Measurements from ENCODE around the gene PPP1R14B. TPM values are rescaled to one million over a fixed set of nuclear protein-coding genes. Genes with fewer than 3 reads are reported as not detected.

The PPP1R14B gene
- polyA plus RNA-seq, 10 donors = 130 to 192 (median 172) TPM

Other genes with a start within 250 kb of the PPP1R14B start
- gene FLRT1, start 211.0 kb downstream of the PPP1R14B start, polyA plus RNA-seq (ENCODE audit: insufficient read length in 10 of 10) = 1 to 10 TPM; 1.7 to 6.9 (median 2.3) TPM
- gene MACROD1, start 80.8 kb downstream of the PPP1R14B start, polyA plus RNA-seq (ENCODE audit: insufficient read length in 10 of 10) = 10 to 100 TPM; 47.7 to 71.6 (median 53.2) TPM
- gene STIP1, start 60.8 kb downstream of the PPP1R14B start, polyA plus RNA-seq (ENCODE audit: insufficient read length in 10 of 10) = 100 to 1,000 TPM; 109 to 167 (median 134) TPM
- gene FERMT3, start 40.2 kb downstream of the PPP1R14B start, polyA plus RNA-seq (ENCODE audit: insufficient read length in 10 of 10) = 10 to 100 TPM in 3 of 10 donors, 1 to 10 TPM in 7; 5.7 to 15.0 (median 8.2) TPM
- gene TRPT1, start 20.8 kb downstream of the PPP1R14B start, polyA plus RNA-seq (ENCODE audit: insufficient read length in 10 of 10) = 10 to 100 TPM; 34.5 to 80.5 (median 64.2) TPM
- 10 to 100 TPM; 12.0 to 21.5 (median 17.7) TPM for gene NUDT22, start 20.7 kb downstream of the PPP1R14B start, polyA plus RNA-seq (ENCODE audit: insufficient read length in 10 of 10)
- gene DNAJC4, start 16.4 kb downstream of the PPP1R14B start, polyA plus RNA-seq (ENCODE audit: insufficient read length in 10 of 10) = 10 to 100 TPM; 46.2 to 64.2 (median 52.8) TPM
- gene VEGFB, start 12.4 kb downstream of the PPP1R14B start, polyA plus RNA-seq (ENCODE audit: insufficient read length in 10 of 10) = 100 to 1,000 TPM in 5 of 10 donors, 10 to 100 TPM in 5; 90.4 to 116 (median 97.3) TPM
- gene FKBP2, start 5.8 kb downstream of the PPP1R14B start, polyA plus RNA-seq (ENCODE audit: insufficient read length in 10 of 10) = 10 to 100 TPM; 35.2 to 56.4 (median 43.5) TPM
- gene PLCB3, start 4.6 kb upstream of the PPP1R14B start, polyA plus RNA-seq (ENCODE audit: insufficient read length in 10 of 10) = 10 to 100 TPM in 6 of 10 donors, 1 to 10 TPM in 4; 9.4 to 16.1 (median 11.0) TPM
- 10 to 100 TPM; 18.3 to 40.5 (median 27.2) TPM for gene BAD, start 37.7 kb upstream of the PPP1R14B start, polyA plus RNA-seq (ENCODE audit: insufficient read length in 10 of 10)
- 10 to 100 TPM; 14.3 to 23.3 (median 18.2) TPM for gene GPR137, start 38.9 kb upstream of the PPP1R14B start, polyA plus RNA-seq (ENCODE audit: insufficient read length in 10 of 10)
- gene KCNK4, start 44.4 kb upstream of the PPP1R14B start, polyA plus RNA-seq (ENCODE audit: insufficient read length in 10 of 10) = not detected
- gene CATSPERZ, start 53.4 kb upstream of the PPP1R14B start, polyA plus RNA-seq (ENCODE audit: insufficient read length in 10 of 10) = under 1 TPM in 3 of 10 donors, not detected in 7; 0.23 to 0.54 (median 0.34) TPM
- gene ESRRA, start 58.6 kb upstream of the PPP1R14B start, polyA plus RNA-seq (ENCODE audit: insufficient read length in 10 of 10) = 10 to 100 TPM; 20.4 to 31.5 (median 24.5) TPM
- 100 to 1,000 TPM; 139 to 214 (median 173) TPM for gene TRMT112, start 70.6 kb upstream of the PPP1R14B start, polyA plus RNA-seq (ENCODE audit: insufficient read length in 10 of 10)
- 100 to 1,000 TPM; 109 to 184 (median 124) TPM for gene PRDX5, start 71.2 kb upstream of the PPP1R14B start, polyA plus RNA-seq (ENCODE audit: insufficient read length in 10 of 10)
- gene CCDC88B, start 93.3 kb upstream of the PPP1R14B start, polyA plus RNA-seq (ENCODE audit: insufficient read length in 10 of 10) = 1 to 10 TPM; 2.2 to 7.6 (median 3.5) TPM
- 10 to 100 TPM in 9 of 10 donors, 1 to 10 TPM in 1; 9.7 to 15.8 (median 12.3) TPM for gene RPS6KA4, start 112.2 kb upstream of the PPP1R14B start, polyA plus RNA-seq (ENCODE audit: insufficient read length in 10 of 10)

Data from muscle of back (tissue), 10 donors.